ENCODE measurements around the gene ZDHHC11. TPM values are rescaled to one million over a fixed set of nuclear protein-coding genes. Genes with fewer than 3 reads are reported as not detected.
"Not testable (repeated sequence)": the region's sequence is repeated elsewhere in the genome, so short reads cannot be mapped to it uniquely, and the experiment has no call there.

Gene ZDHHC11
- total RNA-seq, 1 donor from 2014 or later: 11.2 TPM

DNA sequence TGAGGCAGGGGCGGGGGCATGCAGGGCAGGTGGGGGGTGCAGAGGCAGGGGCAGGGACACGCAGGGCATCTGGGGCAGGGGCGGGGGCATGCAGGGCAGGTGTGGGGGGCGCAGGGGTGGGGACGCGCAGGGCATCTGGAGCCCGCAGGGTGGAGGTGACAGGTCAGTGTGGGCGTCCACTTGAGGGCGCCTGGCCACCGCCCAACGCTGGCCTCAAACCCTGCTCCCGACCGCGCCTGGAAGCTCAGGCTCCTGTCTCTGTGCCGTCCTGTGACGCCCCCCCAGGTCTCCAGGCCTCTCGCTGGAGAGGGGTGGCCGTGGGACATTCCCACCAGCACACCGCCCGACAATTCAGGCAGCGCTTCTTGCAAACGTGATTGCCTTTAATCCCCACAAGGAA lies 6.9 kb downstream of the ZDHHC11 start:
- not testable (repeated sequence) for ATAC-seq

DNA sequence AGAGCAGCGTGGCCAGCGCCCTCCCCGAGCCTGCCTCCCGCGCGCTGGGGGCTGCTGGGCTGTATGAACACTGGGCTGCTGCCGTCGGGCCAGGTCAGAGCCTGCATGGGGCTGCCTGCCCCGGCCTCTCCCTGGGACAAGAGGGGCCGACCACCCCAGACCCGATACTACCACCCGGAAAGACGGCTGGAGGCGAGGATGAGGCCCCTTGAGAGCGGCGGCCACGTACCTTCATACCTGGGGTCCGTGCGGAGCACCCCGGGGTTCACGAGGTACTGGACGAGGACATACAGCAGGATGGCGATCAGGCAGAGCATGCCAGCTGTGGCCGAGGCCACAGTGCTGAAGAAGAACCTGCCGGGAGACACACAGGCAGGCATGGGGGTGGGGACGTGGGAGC lies 7.4 kb downstream of the ZDHHC11 start:
- ATAC-seq: not testable (repeated sequence)

DNA sequence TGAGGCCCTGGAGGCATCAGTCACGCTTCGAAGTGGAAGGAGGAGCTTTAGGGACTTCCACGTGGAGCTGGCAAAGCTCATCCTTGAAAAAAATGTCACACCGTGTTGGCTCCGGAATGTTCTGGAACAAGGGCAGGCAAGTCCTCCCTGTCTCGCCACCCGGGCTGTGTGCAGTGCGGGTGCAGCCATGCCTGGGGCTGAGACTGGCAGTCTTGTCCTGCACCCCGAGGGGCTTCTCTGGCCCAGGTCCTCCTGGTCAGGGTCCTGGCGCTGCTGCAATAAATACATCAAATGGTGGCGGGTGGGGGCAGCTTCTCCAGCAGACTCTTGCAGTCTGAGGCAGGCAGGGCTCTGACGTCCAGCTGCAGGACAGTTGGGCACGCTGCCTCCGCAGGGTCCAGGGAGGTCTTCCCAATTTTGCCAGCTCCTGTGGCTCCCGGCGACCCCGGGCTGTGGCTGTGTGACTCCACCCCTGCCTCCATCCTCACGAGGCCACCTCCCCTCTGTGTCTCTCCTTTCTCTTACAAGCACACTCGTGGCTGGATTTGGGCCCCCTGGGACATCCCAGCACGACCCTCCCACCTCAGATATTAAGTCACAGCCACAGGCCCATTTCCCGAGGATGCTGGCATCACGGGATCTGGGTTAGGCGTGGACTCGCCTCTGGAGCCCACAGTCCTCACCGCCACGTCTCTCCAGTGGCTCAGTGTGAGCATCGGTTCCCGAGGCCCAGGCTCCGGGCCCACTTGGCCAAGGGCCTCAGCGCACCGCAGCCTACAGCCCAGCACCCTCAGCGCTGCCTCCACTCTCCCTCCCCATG lies 8.2 kb downstream of the ZDHHC11 start:
- ATAC-seq: not testable (repeated sequence)

DNA sequence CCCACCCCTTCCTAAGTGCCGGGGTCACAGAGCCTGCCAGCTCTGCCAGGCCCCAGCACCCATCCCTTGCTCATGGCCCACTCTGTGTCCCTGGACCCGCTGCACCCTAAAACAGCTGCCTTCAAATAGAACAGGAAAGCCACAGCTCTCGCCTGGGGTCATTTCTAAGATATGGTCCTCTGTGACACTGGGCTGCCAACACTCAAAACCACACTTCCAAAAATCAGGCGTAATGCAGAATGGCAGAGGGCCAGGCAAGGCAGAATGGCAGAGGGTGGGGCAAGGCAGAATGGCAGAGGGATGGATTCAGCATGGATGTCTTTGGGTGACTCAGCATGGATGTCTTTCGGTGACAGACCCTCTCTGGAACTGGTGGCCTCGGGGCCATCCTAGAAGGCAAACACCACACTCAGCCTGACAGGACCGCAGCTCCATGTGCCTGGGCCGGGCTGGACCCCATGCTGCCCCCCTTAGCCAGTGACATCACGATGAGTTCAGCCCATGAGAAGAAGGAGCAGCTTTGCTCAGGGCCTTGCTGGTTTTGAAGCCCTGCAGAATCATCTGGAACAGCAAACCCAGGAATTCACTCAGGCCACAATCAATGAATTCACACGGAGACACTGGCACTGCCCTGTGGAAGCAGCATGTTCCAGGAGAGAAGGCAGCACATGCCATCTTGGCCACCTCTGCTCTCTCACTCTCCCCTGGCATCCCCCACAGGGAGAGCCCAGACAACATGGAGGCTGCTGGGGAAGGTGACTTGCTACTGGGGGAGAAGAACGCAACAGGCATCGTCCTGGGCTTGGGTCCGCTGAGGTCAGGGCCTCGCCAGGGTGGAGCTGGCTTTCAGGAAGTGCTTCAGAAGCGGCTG lies 9.0 kb downstream of the ZDHHC11 start:
- ATAC-seq: peak; percentile 24

DNA sequence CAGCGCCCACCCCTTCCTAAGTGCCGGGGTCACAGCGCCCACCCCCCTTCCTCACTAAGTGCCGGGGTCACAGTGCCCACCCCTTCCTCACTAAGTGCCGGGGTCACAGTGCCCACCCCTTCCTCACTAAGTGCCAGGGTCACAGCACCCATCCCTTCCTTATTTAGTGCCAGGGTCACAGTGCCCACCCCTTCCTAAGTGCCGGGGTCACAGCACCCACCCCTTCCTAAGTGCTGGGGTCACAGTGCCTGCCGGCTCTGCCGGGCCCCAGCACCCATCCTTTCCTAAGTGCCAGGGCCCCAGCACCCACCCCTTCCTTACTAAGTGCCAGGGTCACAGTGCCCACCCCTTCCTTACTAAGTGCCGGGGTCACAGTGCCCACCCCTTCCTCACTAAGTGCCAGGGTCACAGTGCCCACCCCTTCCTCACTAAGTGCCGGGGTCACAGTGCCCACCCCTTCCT lies 9.8 kb downstream of the ZDHHC11 start:
- not testable (repeated sequence) for ATAC-seq

DNA sequence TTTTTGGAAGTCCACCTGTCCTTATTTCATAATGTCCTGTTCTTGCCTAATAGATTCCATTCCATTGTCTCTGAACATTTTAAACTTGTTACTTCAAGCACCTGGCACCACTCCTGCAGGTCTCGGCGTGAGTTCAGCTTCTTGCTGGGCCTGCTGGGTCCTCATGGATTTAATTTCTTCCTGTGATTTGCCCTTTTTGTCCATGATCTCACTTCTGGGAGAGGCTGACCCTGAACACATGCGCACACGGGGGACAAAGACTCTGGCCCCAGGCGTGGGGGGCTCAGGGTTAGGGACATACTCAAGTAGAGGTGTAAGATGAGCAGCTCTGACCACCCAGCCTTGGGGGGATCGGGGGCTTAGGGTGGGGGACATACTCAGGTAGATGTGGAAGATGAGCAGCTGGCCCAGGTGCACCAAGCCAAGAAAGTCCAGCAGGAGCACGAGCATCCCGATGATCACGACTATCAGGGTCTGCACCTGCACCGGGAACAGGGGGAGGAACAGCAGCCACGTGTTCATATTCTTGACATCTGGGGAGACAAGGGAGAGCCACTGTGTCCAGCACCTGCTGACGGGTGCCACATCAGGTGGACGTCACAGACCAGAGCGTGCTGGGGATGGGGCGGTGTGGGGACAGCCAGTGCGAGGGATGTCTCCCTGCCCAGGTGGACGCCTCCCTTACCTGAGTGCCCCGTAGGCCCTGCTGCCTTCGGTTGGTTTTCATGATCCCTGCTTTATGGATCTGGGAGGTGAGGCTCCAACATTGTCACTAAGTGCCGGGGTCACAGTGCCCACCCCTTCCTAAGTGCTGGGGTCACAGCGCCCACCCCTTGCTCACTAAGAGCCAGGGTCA lies 10.4 kb downstream of the ZDHHC11 start:
- peak; percentile 68 for ATAC-seq

DNA sequence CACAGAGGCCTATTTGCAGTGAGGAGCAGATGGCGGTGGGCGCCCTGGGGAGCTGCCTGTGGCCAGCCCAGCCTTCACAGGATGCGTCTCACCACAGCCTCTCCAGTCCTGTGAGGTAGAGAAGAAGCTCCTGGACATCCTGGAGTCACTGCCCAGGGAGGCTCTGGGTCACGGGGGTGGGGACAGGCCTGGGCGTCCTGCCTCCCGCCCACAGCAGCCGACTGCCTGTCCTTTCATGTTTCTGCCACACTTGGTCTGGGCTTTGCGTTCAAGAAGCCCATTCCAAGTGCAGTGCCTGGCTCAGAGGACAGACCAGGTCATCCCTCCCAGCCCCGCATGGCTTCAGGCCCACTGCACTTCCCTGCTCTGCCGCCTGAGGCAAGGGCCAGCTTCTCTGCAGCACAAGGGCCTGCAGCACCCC lies 12.3 kb downstream of the ZDHHC11 start:
- peak; percentile 1 for ATAC-seq

DNA sequence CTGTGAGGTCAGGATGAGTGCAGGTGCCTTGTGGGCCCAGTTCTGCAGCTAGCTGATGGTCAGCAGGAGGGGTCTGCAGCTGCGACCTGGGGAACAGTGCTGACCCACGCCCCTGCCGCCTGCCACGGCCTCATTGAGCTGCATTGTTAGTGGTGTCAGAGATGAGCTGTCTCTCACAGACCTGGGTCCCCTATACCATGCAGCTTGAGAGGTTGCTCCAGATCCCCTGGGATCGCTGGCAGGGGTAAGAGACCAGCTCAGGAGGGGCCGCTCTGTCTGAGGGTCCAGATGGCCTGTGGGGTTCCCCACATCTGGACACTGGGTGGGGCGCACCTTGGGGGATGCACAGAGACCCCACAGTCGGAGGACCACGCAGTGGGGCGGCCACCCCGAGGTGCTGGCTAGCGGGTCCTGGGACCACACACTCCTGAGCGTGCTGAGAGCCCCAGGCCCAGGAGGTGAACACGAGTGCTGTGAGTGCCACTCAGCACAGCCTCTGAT lies 13.1 kb downstream of the ZDHHC11 start:
- not testable (repeated sequence) for ATAC-seq

DNA sequence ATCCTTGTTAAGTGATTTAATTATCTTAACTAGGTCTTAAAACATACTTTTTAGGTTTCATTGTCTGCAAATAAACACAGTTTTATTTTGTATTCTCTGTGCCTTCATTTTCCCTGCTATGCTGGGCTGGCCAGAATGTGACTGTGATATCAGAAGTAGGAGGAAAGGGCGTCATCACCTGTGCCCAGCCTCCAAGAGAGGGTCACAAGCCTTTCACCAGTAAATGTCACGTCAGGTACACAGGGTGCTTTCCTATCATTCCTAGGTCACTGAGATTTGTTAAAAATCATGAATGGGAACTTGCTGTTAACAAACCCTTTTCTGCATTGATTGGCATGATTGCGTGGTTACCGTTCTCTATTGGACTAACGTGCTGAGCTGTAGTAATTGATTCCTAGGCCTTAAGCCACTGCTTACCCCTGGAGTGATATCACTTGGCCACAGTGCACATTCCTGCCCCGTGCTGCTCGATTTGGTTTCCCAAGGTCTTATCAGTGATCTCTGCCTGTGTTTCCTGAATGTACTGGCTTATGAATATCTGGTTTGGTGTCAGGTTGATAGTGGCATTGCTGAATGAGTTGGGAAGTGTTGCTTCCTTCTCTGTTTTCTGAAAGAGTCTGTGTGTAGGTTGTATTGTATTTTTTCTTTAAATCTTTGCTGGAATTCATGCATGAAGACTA lies 14.7 kb downstream of the ZDHHC11 start:
- not testable (repeated sequence) for ATAC-seq

DNA sequence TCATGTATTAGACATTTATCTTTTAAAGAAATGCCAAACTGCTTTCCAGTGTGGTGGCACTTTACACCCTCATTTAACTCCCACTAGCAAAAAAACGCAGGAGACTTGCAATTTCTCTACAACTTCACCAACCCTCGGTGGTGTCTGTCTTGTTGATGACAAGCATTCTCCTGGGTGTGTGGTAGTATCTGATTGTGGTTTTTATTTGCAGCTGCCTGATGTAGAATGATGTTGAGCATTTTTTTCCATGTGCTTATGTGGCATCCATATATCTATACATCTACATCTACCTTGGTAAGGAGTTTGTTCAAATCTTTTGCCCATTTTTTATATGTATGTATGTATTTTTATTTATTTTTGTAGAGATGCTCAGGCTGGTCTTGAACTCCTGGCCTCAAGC lies 16.8 kb downstream of the ZDHHC11 start:
- not testable (repeated sequence) for ATAC-seq

DNA sequence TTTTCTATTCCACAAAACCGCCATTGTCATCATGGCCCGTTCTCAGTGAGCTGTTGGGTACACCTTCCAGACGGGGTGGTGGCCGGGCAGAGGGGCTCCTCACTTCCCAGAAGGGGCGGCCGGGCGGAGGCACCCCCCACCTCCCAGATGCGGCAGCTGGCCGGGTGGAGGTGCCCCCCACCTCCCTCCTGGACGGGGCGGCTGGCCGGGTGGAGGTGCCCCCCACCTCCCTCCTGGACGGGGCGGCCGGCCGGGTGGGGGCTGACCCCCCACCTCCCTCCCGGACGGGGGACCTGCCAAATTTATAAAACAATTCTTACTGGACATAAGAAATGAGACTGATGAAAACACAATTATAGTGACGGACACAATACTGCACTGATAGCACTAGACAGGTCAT lies 22.6 kb downstream of the ZDHHC11 start:
- ATAC-seq: not testable (repeated sequence)

DNA sequence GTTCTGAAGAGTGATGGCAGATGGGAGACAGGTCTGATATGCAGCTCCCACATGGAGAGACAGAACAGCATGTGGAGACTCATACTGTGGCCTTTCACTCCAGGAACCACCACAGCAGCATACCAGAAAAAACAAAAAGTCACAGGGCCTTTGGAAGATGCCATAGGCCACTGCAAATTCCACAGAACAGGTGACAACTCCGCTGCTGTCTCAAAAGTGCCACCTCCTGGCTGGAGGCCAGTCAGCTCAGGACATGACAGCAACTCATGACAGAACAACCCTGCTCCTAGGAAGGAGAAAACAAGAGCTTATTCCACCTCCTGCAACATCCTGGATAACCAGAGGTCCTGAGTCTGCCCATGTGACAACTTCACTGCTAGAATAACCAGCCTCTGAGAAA lies 25.2 kb downstream of the ZDHHC11 start:
- peak; percentile 55 for ATAC-seq

DNA sequence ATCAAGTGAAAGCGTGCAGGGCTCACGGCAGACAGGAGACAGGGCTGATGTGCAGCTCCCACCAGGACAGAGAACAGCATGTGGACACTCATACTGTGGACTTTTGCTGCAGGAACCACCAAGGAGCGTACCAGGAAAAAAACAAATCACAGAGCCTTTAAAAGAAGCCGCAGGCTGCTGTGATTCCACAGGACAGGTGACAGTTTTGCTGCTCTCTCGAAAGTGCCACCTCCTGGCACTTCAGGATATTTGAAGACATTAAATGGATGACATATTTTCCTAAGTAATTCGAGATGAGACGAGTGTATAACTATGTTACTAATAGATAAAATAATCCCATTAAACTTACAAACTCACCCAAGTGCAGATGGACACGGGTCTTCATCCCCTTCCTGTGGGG lies 29.3 kb downstream of the ZDHHC11 start:
- ATAC-seq: no peak

DNA sequence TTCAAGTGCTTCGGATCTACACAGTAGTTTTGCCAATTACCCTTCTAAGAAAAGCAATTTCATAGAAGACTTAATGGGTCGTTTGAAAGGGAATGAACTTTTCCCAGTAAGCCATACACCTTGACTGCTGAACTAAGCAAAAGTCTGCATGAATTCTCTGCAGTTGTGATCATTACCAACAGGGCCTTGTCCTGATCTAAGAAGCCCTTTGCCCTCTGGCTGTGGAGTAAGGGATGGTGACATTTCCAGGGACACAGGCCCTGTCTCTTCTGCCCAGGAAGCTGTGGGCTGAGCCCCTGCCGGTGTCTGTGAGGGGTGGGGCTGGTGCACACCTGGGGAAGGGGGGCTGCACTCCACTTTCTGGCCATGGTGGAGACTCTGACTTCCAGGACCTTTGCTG lies 30.5 kb downstream of the ZDHHC11 start:
- ATAC-seq: no peak

DNA sequence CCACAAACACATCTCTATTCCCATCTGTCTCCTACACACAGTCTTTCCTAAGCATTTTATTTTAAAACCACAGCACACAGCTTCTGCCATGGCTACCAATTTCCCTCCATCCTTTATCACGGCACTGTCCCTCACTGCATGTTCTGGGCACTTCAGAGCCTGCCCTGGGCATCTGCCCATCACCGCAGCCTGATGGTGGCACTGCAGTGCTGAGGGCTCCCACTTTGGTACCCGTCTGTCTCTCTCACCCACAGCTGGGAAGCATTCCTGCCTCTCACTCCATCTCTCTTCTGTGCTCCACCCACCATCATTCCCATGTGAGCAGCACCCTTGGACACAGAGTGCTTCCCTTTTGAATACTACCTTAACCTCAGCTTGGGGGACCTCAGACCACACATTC lies 31.7 kb downstream of the ZDHHC11 start:
- no peak for ATAC-seq

DNA sequence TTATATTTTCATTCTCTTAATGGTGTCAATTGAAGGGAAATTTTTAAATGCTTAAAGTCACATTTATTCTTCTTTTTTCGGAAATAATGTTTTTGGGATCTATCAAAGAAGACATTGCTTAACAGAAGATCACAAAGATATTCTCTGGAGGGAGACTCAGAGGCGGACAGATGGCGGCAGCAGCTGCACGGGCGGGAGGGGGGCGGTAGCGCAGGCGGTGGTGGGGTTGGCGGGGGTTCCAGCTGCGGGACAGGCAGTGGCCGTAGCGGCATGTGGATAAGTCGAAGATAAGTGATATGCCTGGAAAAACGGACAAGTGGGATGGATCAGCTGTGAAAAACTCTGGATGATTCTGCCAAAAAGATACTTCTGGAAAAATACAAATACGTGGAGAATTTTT lies 34.6 kb downstream of the ZDHHC11 start:
- ATAC-seq: no peak

DNA sequence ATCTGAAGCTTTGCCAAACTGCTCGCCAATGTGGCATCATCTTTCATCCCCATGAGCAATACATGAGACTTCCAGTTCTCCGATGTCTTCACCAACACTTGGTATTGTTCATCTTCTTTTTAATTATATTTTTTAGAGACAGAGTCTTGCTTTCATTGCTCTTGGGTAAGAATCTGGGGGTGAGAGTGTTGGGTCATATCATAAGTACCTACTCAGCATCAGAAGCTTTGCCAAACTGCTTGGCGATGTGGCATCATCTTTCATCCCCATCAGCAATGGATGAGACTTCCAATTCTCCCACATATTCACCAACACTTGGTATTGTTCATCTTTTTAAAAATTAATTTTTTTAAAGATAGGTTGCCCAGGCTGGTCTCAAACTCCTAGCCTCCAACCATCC lies 35.3 kb downstream of the ZDHHC11 start:
- no peak for ATAC-seq

DNA sequence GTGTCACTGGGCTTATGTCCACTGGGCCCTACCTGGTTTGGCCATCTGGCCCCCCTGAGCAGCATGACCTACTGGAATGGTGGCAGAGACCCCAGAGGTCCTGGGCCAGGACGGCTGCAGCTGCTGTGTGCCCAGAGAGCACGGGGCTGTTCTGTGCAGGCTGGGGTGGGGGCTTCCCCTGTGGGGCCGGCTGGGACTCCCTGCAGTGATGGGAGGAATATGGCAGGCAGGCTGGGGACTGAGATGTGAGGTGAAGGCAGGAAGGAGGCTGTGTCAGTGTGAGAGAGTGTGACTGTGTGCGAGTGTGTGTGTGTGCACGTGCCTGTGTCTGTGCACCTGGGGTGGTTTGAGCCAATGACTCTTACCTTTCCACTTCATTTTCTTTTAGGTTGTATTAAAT lies 37.2 kb downstream of the ZDHHC11 start:
- not testable (repeated sequence) for ATAC-seq

DNA sequence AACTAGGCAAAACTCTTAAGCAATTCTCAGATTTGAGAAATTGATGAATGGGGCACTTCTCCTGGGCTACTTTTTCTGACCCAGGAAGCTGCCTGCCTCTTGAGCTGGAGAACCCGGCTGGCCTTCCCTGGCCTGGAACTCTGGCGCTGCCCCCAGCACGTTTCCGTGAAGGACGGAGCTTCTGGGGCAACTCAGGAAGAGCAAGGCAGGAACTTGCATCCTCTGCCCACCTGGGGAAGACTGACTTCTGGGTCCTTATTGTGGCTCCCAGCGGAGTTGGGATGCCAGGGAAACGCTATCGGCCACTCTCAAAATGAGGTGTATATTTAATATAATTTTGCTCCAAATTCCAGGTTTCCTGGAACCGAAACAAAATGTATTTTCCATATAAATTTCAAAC lies 39.4 kb downstream of the ZDHHC11 start:
- ATAC-seq: not testable (repeated sequence)

DNA sequence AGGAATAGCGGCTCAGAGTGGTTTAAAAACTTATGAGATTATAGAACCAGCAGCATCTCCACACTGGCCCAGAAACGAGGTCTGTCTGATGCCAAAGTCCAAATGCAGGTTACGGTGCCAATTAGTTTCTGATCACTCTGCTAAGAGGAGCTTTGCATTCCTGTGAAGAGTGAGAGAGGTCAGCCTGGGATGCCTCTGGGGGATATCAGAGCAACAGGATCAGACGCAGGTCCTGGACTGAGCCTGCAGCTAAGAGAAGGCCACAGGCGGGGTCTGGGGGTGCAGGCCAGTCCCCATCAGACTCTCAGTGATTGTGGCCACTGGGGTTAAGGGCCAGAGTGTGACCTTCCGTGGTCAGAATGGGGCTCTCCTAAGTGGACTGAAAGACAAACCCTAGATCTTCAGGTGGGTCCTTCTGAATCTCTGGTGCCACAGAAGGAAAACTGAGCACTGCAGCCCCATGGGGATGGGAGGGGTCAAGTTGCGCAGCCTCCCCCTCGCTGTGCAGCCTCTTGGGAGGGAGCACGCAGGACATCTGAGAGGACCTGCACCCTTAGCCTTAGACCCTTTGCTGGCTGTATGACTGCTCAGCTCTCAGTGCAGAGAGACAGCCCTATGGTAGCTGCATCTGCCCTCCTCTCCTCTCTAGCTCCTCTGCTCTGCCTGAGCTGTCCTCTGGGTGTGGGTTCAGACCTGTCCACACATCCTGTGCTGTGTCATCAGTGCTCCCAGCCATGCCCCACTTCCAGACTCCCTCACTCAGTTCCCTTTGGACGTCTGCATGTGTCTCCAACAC lies 42.9 kb downstream of the ZDHHC11 start:
- ATAC-seq: peak; percentile 32

DNA sequence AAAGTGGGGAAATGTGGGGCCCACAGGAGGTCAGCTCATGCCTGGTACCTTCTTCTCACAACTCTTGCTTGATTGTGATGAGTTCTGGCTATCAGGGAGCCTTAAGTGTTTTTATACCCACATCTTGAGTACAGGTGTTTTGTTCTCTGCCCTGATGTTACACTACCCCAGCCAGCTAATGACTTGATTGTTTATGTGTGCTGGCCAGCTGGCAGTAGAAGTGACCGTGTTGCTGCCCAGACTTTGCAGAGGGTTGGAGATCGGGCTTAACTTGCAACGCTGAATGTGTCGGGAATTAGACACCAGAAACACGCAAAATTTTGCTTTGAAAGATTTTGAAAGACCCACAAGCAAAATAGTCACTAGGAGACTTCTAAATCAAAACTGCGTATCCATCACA lies 49.3 kb downstream of the ZDHHC11 start:
- no peak for ATAC-seq

All from esophagus mucosa (tissue), 1 donor.